Measurements from ENCODE around the gene ALX4.

DNA sequence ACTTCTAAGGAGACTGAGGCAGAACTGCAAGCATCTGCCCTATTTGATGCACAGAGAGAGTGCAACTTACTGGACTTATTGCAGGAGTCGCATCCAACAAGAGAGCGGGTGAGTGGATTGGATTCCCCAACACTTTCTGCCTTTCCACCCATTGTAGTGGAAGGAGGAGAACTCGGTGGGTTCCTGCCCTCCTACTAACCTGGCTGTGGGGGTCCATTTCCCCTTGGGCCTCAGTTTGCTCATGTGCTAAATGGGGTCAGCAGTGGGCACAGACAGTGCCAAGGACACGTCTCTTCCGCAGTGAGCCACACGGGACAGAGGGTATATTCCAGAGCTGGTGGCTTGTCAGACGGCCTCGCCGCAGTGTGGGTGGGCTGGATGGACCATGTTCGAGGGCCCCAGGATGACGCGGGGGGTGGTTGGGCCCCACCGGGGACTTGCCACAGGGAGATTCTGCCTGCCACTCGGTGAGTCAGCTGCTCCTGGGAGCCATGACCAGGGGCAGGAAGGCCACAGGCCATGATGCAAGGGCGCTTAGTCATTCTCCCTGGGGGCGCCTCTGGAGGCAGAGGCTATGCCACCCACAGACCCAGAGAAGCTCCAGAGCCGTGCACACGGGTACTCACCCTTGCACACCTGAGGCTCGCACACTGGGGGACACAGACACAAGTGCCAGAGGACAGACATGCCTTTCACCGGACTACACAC lies 8.2 kb downstream of the ALX4 start:
- no peak for TF ChIP-seq CTCF (IDR thresholded peaks at IDR 0.05; ENCODE audit: extremely low read depth in 1 of 2, insufficient read depth in 1 of 2, low read depth in 1 of 2, low read length in 2 of 2)
- TF ChIP-seq POLR2A (IDR thresholded peaks at IDR 0.05; ENCODE audit: low read depth, low read length): no peak
- TF ChIP-seq EZH2 (IDR thresholded peaks at IDR 0.05; ENCODE audit: borderline replicate concordance, low read depth, low read length, severe bottlenecking): no peak
- TF ChIP-seq, protein P1, sequence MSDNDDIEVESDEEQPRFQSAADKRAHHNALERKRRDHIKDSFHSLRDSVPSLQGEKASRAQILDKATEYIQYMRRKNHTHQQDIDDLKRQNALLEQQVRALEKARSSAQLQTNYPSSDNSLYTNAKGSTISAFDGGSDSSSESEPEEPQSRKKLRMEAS (IDR thresholded peaks at IDR 0.05; ENCODE audit: insufficient read depth, insufficient read length): no peak
- TF ChIP-seq POLR2AphosphoS5 (IDR thresholded peaks at IDR 0.05; ENCODE audit: insufficient read depth, low read depth, low read length): no peak
- no peak for TF ChIP-seq MYC (IDR thresholded peaks at IDR 0.05; ENCODE audit: low read depth, low read length)
- no peak for TF ChIP-seq JUN (IDR thresholded peaks at IDR 0.05; ENCODE audit: borderline replicate concordance, insufficient read depth, insufficient read length, low read depth)
- no peak for TF ChIP-seq GATA2 (IDR thresholded peaks at IDR 0.05; ENCODE audit: insufficient read depth, insufficient read length, low read depth, low read length)

Data from endothelial cell of umbilical vein (primary cell).